GM23248 (cell line): ENCODE data around the gene CASTOR2.

Source experiments
- EZH2 ChIP-seq: fragments of 200-600 bp; sonication (generic); IDR thresholded peaks from 2 replicates; pipeline ENCODE4 v1.6.1; 2018; ENCODE audit warnings: antibody characterized with exemption, mild to moderate bottlenecking; ENCODE audit not compliant: insufficient read depth, poor library complexity, severe bottlenecking
- EZH2phosphoT487 ChIP-seq: fragments of 200-600 bp; sonication (generic); IDR thresholded peaks from 2 replicates; pipeline ENCODE4 v1.6.1; 2018; ENCODE audit warnings: antibody characterized with exemption, moderate library complexity, mild to moderate bottlenecking, low read depth; ENCODE audit not compliant: insufficient read depth

- TF ChIP-seq EZH2 (no peak), EZH2phosphoT487 (no peak)
These were observed 69.3 kb downstream of the CASTOR2 start for GRCh38 chr7:75033826-75034225.
